GM12873 (cell line): ENCODE results near the gene DNAH3.

ENCODE experiments used
- TF ChIP-seq, protein P1 (sequence below): IDR thresholded peaks from 2 replicates; pipeline ENCODE4 v1.5.1; 2012; ENCODE audit warnings: low read depth, mild to moderate bottlenecking, moderate library complexity, low read length, control low read depth; ENCODE audit not compliant: insufficient read depth; ENCODE audit errors: missing control alignments

DNAH3 gene

DNA sequence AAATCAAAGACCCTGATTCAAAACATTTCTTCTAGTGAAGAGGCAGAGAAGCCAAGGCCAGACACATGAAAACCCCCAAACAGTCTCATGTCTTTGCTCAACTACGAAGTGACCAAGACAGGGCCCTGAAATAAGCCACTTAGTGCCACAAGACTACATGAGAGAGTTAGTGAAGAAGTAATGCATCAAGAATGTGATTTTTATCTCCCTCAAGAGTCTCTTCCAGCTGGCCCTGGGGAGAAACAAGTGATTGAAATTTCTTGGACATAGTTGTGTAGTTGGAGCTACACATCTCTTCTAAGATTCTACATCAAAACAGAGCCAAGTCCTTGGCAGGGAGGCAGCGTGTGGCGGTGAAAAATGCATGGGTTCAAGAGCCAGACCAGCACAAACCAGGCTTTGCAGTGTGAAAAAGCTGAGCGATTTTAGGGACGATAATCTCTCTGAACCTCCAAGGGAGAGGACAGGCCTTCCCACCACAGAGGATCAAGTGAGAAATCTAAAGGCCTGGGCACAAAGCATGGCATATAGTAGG is 219.5 kb downstream of the DNAH3 start:
- TF ChIP-seq, protein P1, sequence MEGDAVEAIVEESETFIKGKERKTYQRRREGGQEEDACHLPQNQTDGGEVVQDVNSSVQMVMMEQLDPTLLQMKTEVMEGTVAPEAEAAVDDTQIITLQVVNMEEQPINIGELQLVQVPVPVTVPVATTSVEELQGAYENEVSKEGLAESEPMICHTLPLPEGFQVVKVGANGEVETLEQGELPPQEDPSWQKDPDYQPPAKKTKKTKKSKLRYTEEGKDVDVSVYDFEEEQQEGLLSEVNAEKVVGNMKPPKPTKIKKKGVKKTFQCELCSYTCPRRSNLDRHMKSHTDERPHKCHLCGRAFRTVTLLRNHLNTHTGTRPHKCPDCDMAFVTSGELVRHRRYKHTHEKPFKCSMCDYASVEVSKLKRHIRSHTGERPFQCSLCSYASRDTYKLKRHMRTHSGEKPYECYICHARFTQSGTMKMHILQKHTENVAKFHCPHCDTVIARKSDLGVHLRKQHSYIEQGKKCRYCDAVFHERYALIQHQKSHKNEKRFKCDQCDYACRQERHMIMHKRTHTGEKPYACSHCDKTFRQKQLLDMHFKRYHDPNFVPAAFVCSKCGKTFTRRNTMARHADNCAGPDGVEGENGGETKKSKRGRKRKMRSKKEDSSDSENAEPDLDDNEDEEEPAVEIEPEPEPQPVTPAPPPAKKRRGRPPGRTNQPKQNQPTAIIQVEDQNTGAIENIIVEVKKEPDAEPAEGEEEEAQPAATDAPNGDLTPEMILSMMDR: no peak

DNA sequence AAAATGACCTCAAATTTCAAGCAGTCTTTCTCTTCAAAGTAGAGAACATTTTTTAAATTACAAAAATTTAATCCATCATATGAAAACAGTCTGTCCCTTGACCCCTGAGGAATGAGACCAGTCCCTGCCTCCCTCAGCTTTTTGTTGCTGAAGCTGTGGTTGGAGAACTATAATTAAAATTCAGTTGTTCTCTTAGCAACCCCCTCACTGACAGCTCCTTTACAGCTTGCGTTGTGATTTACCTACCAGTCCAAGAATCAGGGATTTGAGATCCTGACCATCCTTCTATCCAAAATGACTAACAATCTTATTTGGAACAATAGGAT is 220.3 kb downstream of the DNAH3 start:
- TF ChIP-seq, protein P1: no peak

DNA sequence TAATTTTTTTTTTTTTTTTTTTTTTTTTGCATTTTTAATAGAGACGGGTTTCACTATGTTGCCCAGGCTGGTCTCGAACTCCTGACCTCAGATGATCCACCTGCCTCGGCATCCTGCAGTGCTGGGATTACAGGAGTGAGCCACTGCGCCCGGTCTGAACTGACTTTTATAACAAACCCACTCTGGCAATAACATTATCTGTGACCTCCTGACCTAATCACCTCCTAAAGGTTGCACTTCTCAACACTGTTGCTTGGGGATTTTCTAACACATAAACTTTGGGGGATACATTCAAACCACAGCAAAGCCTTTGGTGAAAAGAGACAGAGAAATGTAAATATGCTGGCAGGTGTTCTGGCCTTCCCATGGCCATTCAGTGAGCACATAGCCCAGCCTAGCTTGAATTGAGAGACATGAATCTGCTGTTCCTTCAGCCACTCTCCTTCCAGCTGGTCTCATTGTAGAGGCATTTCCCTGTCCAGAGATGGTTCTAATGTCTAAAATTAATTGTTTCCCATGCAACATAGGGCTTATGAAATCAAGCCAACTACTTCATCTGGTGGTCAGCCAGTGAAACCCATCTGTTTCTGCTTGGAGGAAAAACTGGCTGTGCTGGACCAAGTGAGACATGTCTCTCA is 221.8 kb downstream of the DNAH3 start:
- TF ChIP-seq, protein P1: no peak

DNA sequence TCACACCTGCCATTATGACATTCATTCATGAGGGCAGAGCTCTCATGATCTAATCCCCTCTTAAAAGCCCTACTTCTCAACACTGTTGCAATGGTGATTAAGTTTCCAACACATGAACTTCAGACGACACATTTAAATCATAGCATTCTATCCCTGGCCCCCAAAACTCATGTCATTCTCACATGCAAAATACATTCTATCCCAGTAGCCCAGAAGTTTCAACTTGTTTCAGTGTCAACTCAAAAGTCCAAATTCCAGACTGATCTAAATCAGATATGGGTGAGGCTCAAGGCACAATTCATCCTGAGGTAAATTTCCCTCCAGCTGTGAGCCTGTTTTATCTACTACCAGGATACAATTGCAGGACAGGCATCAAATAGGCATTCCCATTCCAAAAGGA is 224.9 kb downstream of the DNAH3 start:
- TF ChIP-seq, protein P1: no peak

DNA sequence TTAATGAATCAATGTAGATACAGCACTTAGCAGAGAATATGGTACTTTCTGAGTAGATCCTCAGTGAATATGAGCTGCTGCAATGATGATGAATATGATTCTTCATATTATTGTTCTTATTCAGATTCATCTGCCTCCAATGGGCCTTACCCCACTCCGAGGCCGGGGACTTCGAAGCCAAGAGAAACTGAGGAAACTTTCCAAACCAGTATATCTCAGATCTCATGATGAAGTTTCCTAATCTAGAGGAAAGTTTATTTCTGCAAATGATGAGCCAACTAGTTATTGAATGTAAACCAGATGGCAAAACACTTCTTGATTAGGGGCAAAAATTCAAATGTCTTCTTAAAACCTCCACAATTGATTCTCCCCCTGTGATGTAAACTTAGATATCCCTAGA is 226.8 kb downstream of the DNAH3 start:
- TF ChIP-seq, protein P1: no peak

DNA sequence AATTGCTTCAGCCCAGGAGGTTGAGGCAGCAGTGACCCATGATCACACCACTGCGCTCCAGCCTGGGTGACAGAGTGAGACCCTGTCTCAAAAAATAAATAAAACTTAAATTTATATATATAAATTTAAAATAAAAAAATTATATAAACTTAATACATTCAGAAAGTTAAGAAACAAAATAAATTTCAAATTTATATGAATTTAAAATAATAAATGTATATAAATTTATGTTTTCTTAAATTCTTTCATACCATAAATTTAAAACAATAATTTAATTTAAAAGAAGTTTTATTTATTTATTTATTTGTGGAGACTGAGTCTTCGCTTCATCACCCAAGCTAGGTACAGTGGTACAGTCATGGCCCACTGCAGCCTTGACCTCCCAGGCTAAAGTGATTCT is 229.8 kb downstream of the DNAH3 start:
- TF ChIP-seq, protein P1: no peak

DNA sequence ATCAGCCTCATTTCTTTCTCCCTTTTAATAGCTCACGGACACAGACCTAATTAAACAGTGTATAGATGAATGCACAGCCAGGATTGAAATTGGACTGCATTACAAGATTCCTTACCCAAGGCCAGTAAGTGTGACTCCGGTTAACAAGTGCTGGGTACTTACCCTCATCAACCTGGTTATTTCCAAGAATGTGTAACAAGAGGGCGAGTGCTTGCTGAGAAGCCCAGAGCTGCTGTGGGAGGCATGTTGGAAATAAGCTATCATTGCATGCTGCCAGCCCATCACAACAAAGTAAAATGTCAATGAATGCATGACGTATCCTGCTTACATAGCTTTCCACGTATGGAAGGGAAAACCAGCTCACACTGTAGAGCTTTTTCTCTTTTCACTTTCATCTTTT is 230.6 kb downstream of the DNAH3 start:
- TF ChIP-seq, protein P1: no peak
